Mucosa of descending colon (tissue), 3 donors: Measurements from ENCODE around the gene RSPH10B2. TPM values are rescaled to one million over a fixed set of nuclear protein-coding genes. Genes with fewer than 3 reads are reported as not detected.
"Not testable (repeated sequence)": the region's sequence is repeated elsewhere in the genome, so short reads cannot be mapped to it uniquely, and the experiment has no call there.

Experiments used
- ATAC-seq: fragments of 200-7000 bp; cut with Tn5 transposase; one replicate; pipeline ENCODE4 v1.9.1; 2020; ENCODE audit warnings: mild to moderate bottlenecking, moderate library complexity
- DNase-seq, 3 donors: peaks; one replicate each; pipeline ENCODE4 v3.0.0-alpha.2; 2020
- H3K36me3 ChIP-seq: fragments of 200-600 bp; one replicate; pipeline ENCODE4 v1.8.0; 2021; ENCODE audit warnings: low read depth, mild to moderate bottlenecking
- H3K4me1 ChIP-seq: fragments of 200-600 bp; one replicate; pipeline ENCODE4 v1.8.0; 2021; ENCODE audit warnings: low read depth, mild to moderate bottlenecking
- H3K4me3 ChIP-seq: fragments of 200-600 bp; one replicate; pipeline ENCODE4 v1.8.0; 2021; ENCODE audit warnings: mild to moderate bottlenecking
- H3K9me3 ChIP-seq: fragments of 200-600 bp; one replicate; pipeline ENCODE4 v1.8.0; 2021; ENCODE audit warnings: mild to moderate bottlenecking
- CTCF ChIP-seq: fragments of 200-600 bp; IDR thresholded peaks from one replicate; pipeline ENCODE4 v1.8.0; 2022; ENCODE audit warnings: antibody characterized with exemption, mild to moderate bottlenecking
- intact Hi-C, 2 donors: fragments of 100-400 bp; cut with DNase I in 1 of 2; cut with micrococcal nuclease in 1 of 2; formaldehyde crosslinking; loops; one replicate each; pipeline versions ENCODE4 v1.11.0 to v1.11.1; 2022; cut with DNase I, micrococcal nuclease
- total RNA-seq, 3 donors: library from RNA; stranded (reverse); fragmentation: NEBNext Ultra II Directional in 2 of 3; extraction: Animal tissue kit (Norgen Biotek cat#: 25700) in 2 of 3; gene quantifications; one replicate each; pipeline versions ENCODE4 v1.2.1 to v1.2.4, GENCODE V29; 2021 to 2023
- donor health status: DM: no; HTN: no; CAD: no; lungs with moderate emphysema.
- donor health status: DM: no; HTN: no; CAD: no.
- donor health status: DM: no; HTN: yes; CAD: no.

Gene RSPH10B2
- total RNA-seq, 3 donors from 2014 or later, result 0.32 TPM; not detected in 2

- no peak for ATAC-seq
- H3K36me3 ChIP-seq, result no peaks in the 10 kb centered on the region
- no peak for TF ChIP-seq CTCF
- no peak overlapping the region for H3K4me3 ChIP-seq
- peak in 1 of 3 donors; percentile 7 for DNase-seq
- no peaks in the 10 kb centered on the region for H3K4me1 ChIP-seq
- no peaks in the 10 kb centered on the region for H3K9me3 ChIP-seq
- intact Hi-C loops, result no loop called here
Measured at GRCh38 chr7:6718124-6718523, 35.8 kb upstream of the RSPH10B2 start.

- H3K36me3 ChIP-seq, H3K4me1 ChIP-seq, ATAC-seq, H3K9me3 ChIP-seq, H3K4me3 ChIP-seq, intact Hi-C loops, DNase-seq: not testable (repeated sequence)
Measured at GRCh38 chr7:6724351-6724750, 29.6 kb upstream of the RSPH10B2 start.

GRCh38 chr7:6725003-6725402, 28.9 kb upstream of the RSPH10B2 start:
- intact Hi-C loops, result no loop called here
- DNase-seq, result peak; percentile 15 to 61 (median 33)
- Histone ChIP-seq H3K36me3 (no peaks in the 10 kb centered on the region), H3K9me3 (no peaks in the 10 kb centered on the region), H3K4me3 (no peak overlapping the region), H3K4me1 (no peaks in the 10 kb centered on the region)
- no peak for TF ChIP-seq CTCF
- no peak for ATAC-seq

GRCh38 chr7:6726341-6726740, 27.6 kb upstream of the RSPH10B2 start:
- H3K4me3 ChIP-seq, DNase-seq, ATAC-seq, H3K9me3 ChIP-seq, intact Hi-C loops, H3K4me1 ChIP-seq, H3K36me3 ChIP-seq: not testable (repeated sequence)

- ATAC-seq (no peak), DNase-seq (no peak)
- Histone ChIP-seq H3K9me3 (no peaks in the 10 kb centered on the region), H3K36me3 (no peaks in the 10 kb centered on the region), H3K4me3 (no peak overlapping the region), H3K4me1 (peaks cover 6% of the 10 kb centered on the region)
- intact Hi-C loops, result no loop called here
- TF ChIP-seq CTCF, result no peak
Measured at GRCh38 chr7:6727663-6728062, 26.2 kb upstream of the RSPH10B2 start.

- H3K9me3 ChIP-seq, H3K4me1 ChIP-seq, H3K36me3 ChIP-seq, H3K4me3 ChIP-seq, intact Hi-C loops, ATAC-seq: not testable (repeated sequence)
- DNase-seq, result peak in 1 of 3 donors; percentile 7
Measured at GRCh38 chr7:6728893-6729491, 24.9 kb upstream of the RSPH10B2 start.

GRCh38 chr7:6729492-6730342, 24.2 kb upstream of the RSPH10B2 start:
- TF ChIP-seq CTCF, result no peak
- Histone ChIP-seq H3K36me3 (no peaks in the 10 kb centered on the region), H3K4me3 (peak overlapping the region; percentile 90), H3K4me1 (peaks cover 6% of the 10 kb centered on the region), H3K9me3 (no peaks in the 10 kb centered on the region)
- ATAC-seq, result peak; percentile 100
- intact Hi-C loops, result no loop called here
- DNase-seq, result peak; percentile 93 to 95 (median 93)
